NCI-H1417 treated with DMSO at 0.1 percent for 48 hours (cell line): ENCODE results near the gene SENP7.
"Not testable (repeated sequence)": the region's sequence is repeated elsewhere in the genome, so short reads cannot be mapped to it uniquely, and the experiment has no call there.

Experiments
- DNase-seq: peaks from one replicate; lab custom pipeline; 2025; lab: John Stamatoyannopoulos, UW

SENP7 gene

GRCh38 chr3:101325393-101326134, 187.4 kb downstream of the SENP7 start:
- DNase-seq: no peak

- DNase-seq: no peak
These were observed 192.5 kb downstream of the SENP7 start, which contains the start of gene IMPG2 for GRCh38 chr3:101320475-101320874. Gene IMPG2, minus strand, starts transcription at chr3:101320575. Its CDS starts 203 bp downstream, at chr3:101320372.

- DNase-seq: no peak
These were observed 193.5 kb downstream of the SENP7 start for GRCh38 chr3:101319531-101319930.

DNA sequence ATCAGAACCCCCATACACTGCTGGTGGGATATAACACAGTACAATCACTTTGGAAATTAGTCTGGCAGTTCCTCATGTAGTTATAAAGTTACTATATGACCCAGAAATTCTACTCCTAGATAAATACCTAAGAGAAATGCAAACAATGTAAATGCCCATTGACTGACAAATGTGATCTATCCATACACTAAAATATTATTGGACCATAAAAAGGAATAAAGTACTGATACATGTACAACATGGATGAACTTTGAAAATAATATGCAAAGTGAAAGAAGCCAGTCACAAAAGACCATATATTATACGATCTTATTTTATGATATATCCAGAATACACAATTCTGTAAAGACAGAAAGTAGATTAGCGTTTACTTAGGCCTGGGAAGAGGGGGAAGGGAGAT, 200.5 kb downstream of the SENP7 start:
- DNase-seq: no peak

DNA sequence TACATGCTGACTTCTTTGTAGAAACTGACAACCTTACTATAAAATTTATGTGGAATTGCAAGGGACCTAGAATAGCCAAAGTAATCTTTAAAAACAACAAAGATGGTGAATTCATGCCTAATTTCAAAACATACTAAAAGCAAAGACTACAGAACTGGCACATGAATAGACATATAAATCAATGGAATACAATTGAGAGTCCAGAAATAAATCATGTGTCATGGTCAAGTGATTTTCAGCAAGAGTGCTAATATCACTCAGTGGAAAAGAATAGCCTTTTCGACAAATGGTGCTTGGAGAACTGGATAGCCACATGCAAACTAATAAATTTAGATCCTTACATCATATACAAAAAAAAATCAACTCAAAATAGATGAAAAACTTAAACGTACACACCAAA, 201.3 kb downstream of the SENP7 start:
- no peak for DNase-seq

DNA sequence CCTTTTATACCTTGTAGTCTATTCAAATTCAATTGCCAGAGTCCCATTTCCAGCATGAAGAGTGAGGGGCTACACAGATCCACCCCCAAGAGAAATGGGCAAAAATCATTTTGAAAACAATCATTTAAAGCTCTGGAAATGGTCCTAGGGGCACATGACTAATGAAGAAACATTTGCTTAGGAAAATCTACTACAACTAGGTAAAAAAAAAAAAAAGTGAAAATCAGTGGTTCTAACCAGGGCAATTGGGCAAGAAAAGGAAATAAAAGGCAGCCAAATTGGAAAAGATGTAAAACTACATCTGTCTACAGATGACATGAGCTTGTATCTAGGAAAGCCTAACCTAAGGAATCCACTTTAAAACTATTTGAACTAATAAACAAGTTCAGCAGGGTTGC, 202.0 kb downstream of the SENP7 start:
- no peak for DNase-seq

DNA sequence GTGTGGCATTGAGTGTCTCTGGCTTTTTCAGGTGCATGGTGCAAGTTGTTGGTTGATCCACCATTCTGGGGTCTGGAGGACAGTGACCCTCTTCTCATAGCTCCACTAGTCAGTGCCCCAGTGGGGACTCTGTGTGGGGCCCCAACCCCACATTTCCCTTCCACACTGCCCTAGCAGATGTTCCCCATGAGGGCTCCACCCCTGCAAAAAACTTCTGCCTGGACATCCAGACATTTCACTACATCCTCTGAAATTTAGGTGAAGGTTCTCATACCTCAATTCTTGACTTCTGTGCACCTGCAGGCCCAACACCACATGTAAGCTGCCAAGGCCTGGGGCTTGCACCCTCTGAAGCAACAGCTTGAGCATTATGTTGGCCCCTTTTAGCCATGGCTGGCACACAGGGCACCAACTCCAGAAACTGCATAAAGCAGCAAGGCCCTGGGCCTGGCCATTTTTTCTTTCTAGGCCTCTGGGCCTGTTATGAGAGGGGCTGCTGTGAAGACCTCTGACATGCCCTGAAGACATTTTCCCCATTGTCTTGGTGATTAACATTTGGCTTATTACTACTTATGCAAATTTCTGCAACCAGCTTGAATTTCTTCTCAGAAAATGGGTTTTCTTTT, 204.8 kb downstream of the SENP7 start:
- DNase-seq: not testable (repeated sequence)

DNA sequence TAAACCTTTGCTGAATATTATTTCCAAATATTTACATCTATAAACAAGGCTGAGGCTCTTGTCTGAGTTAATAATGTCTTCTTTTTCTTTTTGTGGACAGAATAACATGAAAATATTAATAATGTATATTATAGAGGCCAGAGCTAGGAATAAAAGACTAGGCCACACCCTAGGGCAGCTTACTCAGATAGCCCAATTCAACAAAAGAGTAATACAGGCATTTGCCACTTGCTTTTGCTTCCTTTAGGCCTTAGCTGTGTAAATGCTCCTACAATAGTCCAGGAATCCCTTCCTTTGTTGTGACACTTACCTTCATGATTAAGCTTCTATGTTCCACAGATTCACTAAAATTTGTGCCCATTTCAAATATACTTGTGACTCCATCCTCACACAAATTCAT, 209.2 kb downstream of the SENP7 start:
- no peak for DNase-seq

GRCh38 chr3:101303089-101303731, 209.8 kb downstream of the SENP7 start:
- no peak for DNase-seq

DNA sequence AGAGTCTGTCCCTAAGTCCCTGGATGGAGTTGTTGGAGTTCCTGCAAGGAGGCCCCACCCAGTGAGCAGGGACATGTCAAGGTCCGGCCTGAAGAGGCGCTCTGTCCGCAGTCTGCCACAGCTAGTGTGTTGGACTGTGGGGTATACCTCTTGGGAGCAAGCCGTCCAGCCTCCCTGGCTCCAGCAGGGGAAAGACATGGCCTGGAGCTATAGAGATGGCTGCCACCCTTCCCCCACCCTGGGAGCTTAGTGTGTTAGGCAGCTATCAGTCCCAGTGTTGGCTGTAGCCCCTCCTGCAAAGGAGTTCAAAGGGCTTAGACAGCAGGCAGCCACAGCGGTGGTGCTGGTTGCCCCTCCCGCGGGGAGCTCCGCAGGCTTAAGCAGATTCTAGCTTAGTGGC, 212.9 kb downstream of the SENP7 start:
- no peak for DNase-seq

DNA sequence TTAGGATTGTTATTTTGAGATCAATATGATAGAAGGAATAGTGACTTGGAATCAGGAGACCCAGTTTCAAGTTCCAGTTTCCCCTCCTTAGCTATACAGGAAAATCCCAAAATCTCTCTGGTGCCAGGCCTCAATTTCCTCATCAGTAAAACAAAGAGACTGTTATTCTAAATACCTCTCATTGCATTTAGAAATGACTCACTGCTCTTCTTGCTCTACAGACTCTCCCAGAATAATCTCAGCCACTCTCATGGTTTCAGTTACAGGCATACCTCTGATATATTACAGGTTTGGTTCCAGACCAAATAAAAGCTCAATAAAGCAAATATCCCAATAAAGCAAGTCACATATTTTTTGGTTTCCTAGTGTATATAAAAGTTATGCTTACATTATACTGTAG, 221.0 kb downstream of the SENP7 start:
- DNase-seq: no peak

DNA sequence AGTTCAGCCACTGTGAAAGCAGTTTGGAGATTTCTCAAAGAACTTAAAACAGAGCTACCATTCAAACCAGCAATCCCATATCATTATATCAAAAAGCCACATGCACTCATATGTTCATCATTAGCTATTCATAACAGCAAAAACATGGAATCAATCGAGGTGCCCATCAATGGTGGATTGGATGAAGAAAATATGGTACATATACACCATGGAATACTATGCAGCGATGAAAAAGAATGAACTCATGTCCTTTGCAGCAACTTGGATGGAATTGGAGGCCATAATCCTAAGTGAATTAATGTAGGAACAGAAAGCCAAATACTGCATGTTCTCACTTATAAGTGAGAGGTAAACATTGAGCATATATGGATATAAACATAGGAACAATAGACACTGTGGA, 224.7 kb downstream of the SENP7 start:
- no peak for DNase-seq

DNA sequence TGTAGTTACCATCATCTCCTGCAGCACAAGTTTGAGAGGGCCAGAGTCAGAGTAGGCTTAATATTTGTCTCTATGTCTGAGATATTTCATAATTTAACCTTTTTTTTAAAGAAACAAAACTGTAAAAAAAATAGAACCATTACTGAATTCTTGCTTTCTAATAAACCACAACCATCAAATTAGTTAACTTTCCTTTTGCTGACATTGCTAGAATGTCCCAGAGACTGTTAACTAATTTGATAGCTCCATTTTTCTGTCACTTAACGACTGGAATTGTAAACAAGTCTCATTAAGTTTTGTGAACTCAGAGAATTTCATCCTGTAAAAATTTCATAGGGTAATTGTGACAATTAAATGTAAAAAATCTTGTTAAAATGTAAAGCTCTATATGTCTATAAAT, 228.3 kb downstream of the SENP7 start:
- no peak for DNase-seq

DNA sequence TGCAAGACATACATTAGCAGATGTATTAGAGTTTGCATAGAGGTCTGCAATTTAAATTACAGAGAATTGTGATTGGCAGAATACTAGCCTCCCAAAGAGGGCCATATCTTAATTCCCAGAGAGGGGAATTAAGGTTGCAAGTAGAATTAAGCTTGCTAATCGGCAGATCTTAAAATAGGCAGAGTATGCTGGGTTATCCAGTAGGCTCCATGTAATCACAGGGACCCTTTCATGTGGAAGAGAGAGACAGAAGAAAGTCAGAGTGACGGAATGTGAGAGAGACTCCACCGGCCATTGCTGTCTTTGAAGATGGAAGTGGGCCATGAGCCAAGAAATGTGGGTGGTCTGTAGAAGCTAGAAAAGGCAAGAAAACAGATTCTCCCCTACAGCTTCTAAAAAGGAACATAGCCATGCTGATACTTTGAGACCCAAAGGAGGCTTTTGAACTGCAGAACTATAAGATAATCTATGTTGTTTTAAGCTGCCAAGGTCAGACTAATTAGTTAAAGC, 231.4 kb downstream of the SENP7 start:
- DNase-seq: no peak

DNA sequence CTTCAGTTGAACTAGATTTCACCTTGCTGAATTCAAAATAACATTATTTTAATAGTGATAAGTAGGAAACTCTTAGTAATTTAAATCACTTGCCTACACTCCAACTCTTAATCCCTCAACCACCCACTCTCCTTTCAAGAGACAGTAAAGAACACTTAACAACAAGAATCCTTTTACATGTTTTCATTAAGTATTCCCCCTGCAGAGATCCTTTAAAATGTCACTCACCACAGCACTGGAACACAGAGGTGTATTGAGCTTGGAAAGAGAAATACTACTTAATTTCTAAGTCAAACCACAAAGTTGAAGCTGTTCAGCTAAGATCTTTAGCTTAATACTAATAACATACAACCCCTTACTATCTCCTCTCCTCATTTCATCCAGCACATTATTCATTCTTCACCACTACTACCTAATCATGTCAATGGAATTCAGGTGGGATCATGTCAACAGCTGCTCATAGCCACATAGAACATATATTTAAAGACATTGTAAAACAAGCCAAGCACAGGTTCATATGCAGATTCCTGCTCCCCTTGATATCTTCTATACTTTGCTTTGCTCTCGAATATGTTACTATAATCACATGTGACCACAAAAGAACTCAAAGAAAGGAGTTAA, 233.1 kb downstream of the SENP7 start:
- no peak for DNase-seq

DNA sequence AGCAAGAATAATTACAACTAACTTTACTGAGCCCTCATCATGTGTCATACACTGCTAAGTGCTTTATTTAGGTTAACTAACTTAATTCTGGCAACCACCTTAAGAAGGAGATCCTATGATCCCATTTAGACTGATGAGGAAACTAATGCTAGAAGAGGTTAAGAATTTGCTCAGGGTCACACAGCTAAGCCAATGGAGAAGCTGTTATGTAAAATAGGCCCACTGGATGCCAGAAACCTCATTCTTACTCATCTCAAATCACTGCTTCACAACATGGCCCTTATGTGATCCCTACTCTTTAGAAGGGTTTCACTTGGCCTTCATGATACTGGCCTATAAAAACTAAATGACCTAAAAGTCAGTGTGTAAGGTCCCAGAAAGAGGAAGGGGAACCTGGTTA, 233.8 kb downstream of the SENP7 start:
- no peak for DNase-seq

- DNase-seq: no peak
These were observed 234.3 kb downstream of the SENP7 start for GRCh38 chr3:101278727-101279126.
